H1 (cell line): ENCODE data around the gene RNF130.

Experiments used
- CTCF ChIP-seq, 3 experiments: IDR thresholded peaks; 1 replicate in 2 of 3; 2 replicates in 1 of 3; pipeline versions ENCODE4 v1.5.1 to v1.6.1; 2011; ENCODE audit warnings: low read length in 3 of 3, mild to moderate bottlenecking in 3 of 3, inconsistent platforms in 2 of 3, low read depth in 1 of 3, moderate library complexity in 1 of 3; ENCODE audit not compliant: insufficient read depth in 1 of 3; ENCODE audit errors: control extremely low read depth in 1 of 3
- POLR2A ChIP-seq, 2 experiments: IDR thresholded peaks; 1 replicate in 1 of 2; 2 replicates in 1 of 2; pipeline ENCODE4 v1.6.1; 2011; ENCODE audit warnings: low read depth in 2 of 2, low read length in 2 of 2, mild to moderate bottlenecking in 2 of 2; ENCODE audit errors: control extremely low read depth in 1 of 2

DNA sequence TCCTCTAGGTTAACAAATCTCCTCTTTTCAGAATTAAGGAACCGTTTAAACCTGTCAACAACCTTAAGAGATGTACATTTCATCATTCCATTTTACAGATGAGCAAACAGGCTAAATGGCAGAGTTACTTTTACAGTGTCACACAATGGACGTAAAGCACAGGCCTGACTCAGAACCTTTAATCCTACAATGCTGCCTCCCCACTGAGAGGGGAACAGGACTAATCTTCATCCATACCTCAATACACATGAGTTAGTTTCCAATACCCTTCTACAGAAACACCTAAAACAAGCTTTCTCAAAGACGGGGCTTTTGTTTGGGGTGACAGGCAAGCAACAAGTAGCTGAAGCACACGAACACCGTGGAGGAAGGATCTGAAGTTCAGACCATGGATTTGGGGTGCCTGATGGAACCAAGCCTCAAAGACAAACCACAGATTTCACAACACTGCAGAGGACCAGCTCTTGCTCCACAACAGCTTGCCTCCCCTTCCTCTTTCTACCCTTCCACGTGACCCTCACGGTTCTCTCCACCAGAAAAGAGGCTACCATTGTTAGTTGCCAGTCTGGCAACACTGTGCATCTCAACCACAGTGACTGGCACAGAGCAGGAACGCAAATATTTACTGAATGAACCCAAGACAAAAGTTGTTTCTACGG, 1.8 kb downstream of the RNF130 start:
- TF ChIP-seq POLR2A (IDR thresholded peaks at IDR 0.05; ENCODE audit: control extremely low read depth in 1 of 2, low read depth in 2 of 2, low read length in 2 of 2) (no peak), CTCF (IDR thresholded peaks at IDR 0.05; ENCODE audit: control extremely low read depth in 1 of 3, insufficient read depth in 1 of 3, low read depth in 1 of 3, low read length in 3 of 3) (no peak)
